OCI-LY1 (cell line): ENCODE results near the gene IFITM2.

ENCODE experiments used
- EZH2 ChIP-seq: fragments of 200-600 bp; sonication (generic), shearing (Covaris generic); IDR thresholded peaks from 2 replicates; pipeline ENCODE4 v1.8.0; 2017; ENCODE audit warnings: borderline replicate concordance, mixed run types, mild to moderate bottlenecking, antibody characterized with exemption, low read length, moderate library complexity, mixed read lengths
- TF ChIP-seq, protein P1 (sequence below): fragments of 200-600 bp; sonication (generic), shearing (Covaris generic); IDR thresholded peaks from 2 replicates; pipeline ENCODE4 v1.5.1; 2017; ENCODE audit warnings: mild to moderate bottlenecking, antibody characterized with exemption, low read length, moderate library complexity, mixed read lengths

DNA sequence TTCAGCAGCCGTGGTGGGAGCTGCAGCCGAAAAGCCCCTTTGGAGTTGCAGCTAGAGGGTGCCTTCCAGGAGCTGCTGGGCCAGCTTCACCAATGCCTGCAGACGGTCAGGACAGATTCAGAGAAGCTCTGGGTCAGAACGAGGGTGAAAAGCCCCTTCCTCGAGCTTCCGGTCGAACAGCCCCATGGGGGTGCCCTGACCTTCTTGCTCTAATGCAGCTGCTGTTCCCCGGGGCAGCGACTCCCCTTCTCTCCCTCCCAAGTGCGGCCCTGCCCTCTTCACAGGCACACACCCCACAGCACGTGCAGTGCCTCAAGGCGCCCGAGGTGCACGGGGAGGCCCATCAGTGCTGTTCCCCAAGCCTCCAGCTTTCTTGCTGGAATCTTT lies 22.7 kb downstream of the IFITM2 start:
- TF ChIP-seq, protein P1, sequence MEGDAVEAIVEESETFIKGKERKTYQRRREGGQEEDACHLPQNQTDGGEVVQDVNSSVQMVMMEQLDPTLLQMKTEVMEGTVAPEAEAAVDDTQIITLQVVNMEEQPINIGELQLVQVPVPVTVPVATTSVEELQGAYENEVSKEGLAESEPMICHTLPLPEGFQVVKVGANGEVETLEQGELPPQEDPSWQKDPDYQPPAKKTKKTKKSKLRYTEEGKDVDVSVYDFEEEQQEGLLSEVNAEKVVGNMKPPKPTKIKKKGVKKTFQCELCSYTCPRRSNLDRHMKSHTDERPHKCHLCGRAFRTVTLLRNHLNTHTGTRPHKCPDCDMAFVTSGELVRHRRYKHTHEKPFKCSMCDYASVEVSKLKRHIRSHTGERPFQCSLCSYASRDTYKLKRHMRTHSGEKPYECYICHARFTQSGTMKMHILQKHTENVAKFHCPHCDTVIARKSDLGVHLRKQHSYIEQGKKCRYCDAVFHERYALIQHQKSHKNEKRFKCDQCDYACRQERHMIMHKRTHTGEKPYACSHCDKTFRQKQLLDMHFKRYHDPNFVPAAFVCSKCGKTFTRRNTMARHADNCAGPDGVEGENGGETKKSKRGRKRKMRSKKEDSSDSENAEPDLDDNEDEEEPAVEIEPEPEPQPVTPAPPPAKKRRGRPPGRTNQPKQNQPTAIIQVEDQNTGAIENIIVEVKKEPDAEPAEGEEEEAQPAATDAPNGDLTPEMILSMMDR = no peak
- TF ChIP-seq EZH2 = no peak
